ENCODE data around the gene DHCR24. TPM values are rescaled to one million over a fixed set of nuclear protein-coding genes. Genes with fewer than 3 reads are reported as not detected.

The DHCR24 gene
- total and polyA plus RNA-seq, 2 donors (not counting 3 experiments of a cell fraction or from before 2014, with no cell fraction given) = 223 to 239 TPM

DNA sequence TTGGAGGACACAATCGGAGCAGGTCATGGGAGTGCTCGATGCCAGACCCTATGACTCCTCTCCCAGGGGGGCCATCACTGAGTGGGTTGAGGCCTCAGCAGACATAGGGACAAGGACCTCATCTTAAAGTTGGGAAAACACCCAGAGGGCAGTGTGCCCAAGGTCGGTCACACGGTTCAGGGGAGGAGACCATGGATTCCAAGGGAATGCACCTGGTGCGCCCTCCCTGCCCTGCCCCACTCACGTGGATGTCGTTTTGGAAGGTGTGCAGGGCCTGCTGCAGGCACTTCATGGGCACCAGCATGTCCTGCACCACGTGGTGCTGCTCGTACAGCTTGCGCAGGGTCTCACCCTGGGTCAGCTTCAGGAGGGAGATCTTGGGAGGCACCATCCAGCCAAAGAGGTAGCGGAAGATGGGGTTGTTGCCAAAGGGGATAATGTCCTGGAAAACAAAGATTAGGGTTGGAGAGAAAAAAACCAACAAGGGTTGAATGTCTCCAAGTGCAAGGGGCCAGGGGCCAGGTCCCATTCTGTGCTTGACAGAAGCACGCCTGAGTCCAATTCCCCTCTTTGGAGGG is 33.1 kb downstream of the DHCR24 start:
- CTCF ChIA-PET = interaction anchor here (1.7 kb wide), 1 partner anchor 8 kb away, joined by 5 read pairs; no protein-coding TSS in a partner anchor
- peaks cover 20 to 36% of the 10 kb centered on the region in 2 experiments for H3K36me3 ChIP-seq (ENCODE audit: control insufficient read depth in 2 of 2, extremely low read depth in 1 of 2, insufficient read depth in 2 of 2, low read length in 2 of 2)
- H3K27me3 ChIP-seq (ENCODE audit: control insufficient read depth in 2 of 2, insufficient read depth in 2 of 2, low read length in 2 of 2) = no peaks in the 10 kb centered on the region
- dilution Hi-C loops (cut with MboI; ENCODE audit: extremely low pct_ligation_motif_present, low sequenced_read_pairs) = no loop called here
- no peaks in the 10 kb centered on the region for H3K9me3 ChIP-seq (replicated peaks; ENCODE audit: control insufficient read depth, insufficient read depth, low read length)
- no peak overlapping the region for H3K27ac ChIP-seq (ENCODE audit: insufficient read depth, low read depth, low read length)
- POLR2A ChIA-PET = no interaction called here
- no peak overlapping the region for H2AFZ ChIP-seq (ENCODE audit: low read depth, low read length)
- no peaks in the 10 kb centered on the region for H3K79me2 ChIP-seq (ENCODE audit: control insufficient read depth, insufficient read depth, low read length)
- no peak overlapping the region for H3K9ac ChIP-seq (replicated peaks; ENCODE audit: extremely low read depth, insufficient read depth, low read length)
- TF ChIP-seq MYC (IDR thresholded peaks at IDR 0.05; ENCODE audit: low read depth, low read length) (no peak), POLR2A (IDR thresholded peaks at IDR 0.05; ENCODE audit: low read depth, low read length) (no peak), POLR2AphosphoS5 (IDR thresholded peaks at IDR 0.05; ENCODE audit: insufficient read depth, low read depth, low read length) (no peak), EZH2 (IDR thresholded peaks at IDR 0.05; ENCODE audit: borderline replicate concordance, low read depth, low read length, severe bottlenecking) (no peak), FOS (IDR thresholded peaks at IDR 0.05; ENCODE audit: borderline replicate concordance, insufficient read depth, low read length) (no peak), JUN (IDR thresholded peaks at IDR 0.05; ENCODE audit: borderline replicate concordance, insufficient read depth, insufficient read length, low read depth) (no peak), GATA2 (IDR thresholded peaks at IDR 0.05; ENCODE audit: insufficient read depth, insufficient read length, low read depth, low read length) (no peak)
- TF ChIP-seq, protein P1, sequence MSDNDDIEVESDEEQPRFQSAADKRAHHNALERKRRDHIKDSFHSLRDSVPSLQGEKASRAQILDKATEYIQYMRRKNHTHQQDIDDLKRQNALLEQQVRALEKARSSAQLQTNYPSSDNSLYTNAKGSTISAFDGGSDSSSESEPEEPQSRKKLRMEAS (IDR thresholded peaks at IDR 0.05; ENCODE audit: insufficient read depth, insufficient read length) = no peak
- TF ChIP-seq, protein P2, sequence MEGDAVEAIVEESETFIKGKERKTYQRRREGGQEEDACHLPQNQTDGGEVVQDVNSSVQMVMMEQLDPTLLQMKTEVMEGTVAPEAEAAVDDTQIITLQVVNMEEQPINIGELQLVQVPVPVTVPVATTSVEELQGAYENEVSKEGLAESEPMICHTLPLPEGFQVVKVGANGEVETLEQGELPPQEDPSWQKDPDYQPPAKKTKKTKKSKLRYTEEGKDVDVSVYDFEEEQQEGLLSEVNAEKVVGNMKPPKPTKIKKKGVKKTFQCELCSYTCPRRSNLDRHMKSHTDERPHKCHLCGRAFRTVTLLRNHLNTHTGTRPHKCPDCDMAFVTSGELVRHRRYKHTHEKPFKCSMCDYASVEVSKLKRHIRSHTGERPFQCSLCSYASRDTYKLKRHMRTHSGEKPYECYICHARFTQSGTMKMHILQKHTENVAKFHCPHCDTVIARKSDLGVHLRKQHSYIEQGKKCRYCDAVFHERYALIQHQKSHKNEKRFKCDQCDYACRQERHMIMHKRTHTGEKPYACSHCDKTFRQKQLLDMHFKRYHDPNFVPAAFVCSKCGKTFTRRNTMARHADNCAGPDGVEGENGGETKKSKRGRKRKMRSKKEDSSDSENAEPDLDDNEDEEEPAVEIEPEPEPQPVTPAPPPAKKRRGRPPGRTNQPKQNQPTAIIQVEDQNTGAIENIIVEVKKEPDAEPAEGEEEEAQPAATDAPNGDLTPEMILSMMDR (IDR thresholded peaks at IDR 0.05; ENCODE audit: extremely low read depth in 1 of 2, insufficient read depth in 1 of 2, low read depth in 1 of 2, low read length in 2 of 2) = no peak
- DNase-seq (ENCODE audit: low read depth, low spot score) = no peak
- H3K4me1 ChIP-seq (ENCODE audit: control insufficient read depth, extremely low read depth, insufficient read depth, low read length) = peaks cover 7% of the 10 kb centered on the region
- H3K4me2 ChIP-seq (ENCODE audit: insufficient read depth, low read length) = no peak overlapping the region
- H3K9me1 ChIP-seq (replicated peaks; ENCODE audit: control insufficient read depth, extremely low read depth, insufficient read depth, low read length) = no peaks in the 10 kb centered on the region
- no peak overlapping the region for H3K4me3 ChIP-seq (replicated peaks in 1 of 3; ENCODE audit: insufficient read depth in 1 of 3, low read depth in 1 of 3, low read length in 3 of 3)
- no TSS peak for BruUV-seq (replicated peaks)
- intact Hi-C loops (cut with micrococcal nuclease) = no loop called here
- H4K20me1 ChIP-seq (replicated peaks; ENCODE audit: control insufficient read depth, extremely low read depth, insufficient read depth, low read length) = peaks cover 2% of the 10 kb centered on the region
- FAIRE-seq = no peak

All from endothelial cell of umbilical vein (primary cell).